Suppressor macrophage (primary cell): ENCODE data around the gene CPZ.
"Not testable (repeated sequence)": the region's sequence is repeated elsewhere in the genome, so short reads cannot be mapped to it uniquely, and the experiment has no call there.

Source experiments
- DNase-seq, 4 experiments: peaks; one replicate each; pipeline ENCODE4 v3.0.0-alpha.2; 2020 to 2022

The CPZ gene

GRCh38 chr4:8612646-8613045 lies 20.1 kb downstream of the CPZ start:
- no peak for DNase-seq

GRCh38 chr4:8613421-8614364 lies 21.1 kb downstream of the CPZ start:
- no peak for DNase-seq

- DNase-seq, result no peak
These were observed 22.0 kb downstream of the CPZ start for GRCh38 chr4:8614365-8615193.

DNA sequence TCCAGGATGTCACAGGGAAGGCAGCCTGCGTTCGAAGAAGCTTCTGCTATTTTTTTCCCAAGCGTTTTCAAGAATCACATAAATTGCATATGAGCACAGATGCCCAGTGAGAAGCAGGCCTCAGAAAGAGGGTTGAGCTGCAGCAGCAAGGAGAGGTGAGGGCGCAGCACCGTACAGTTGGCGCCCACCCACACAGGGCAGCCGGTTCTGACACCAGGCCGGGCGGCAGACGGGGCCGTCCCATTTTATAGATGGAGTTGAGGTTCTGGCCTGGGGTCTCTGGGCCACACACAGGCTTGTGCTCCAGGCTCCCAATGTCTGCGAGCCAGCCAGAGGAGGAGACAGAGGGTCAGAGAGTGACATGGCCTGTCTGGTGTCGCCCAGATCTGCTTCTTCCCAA lies 22.8 kb downstream of the CPZ start:
- no peak for DNase-seq

DNA sequence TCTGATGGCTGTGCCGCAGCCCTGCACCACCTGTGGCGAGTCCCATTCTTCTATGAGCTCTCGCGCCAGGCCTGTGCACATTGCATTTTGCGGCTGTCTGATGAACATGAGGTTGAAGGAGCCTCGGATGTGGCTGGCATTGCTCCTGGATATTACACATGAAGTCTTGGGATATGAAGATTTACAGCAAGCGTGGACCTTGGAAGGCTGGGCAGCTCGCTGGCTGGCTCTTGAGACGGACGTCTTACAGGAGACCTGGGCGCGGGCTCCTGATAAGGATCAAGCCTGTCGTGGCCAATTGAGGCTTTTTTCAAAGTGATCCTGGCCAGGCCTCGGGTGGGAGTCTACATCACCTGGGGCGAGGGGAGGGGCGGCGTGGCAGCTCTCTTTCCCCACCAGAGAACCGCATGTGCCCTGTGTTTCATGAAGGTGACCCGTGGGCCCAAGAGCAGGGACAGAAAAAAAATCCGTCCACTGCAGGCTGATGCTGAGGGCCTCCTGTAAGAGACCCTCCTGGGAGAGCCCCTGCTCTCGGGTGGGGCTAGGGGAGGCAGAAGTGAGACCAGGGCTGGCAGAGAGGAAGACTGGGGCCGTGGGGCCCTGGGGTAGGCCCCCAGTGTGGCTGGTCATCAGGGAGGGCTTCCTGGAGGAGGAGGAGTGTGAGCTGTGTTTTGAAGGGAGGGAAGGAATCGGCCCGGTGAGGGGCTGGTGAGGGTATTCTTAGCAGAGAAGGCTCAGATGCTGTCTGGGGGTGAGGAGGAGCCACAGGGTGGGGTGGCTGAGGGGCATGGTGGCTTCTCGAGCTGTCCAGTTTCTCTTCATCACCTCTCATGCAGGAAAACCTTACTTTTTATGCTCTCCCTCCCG lies 23.6 kb downstream of the CPZ start:
- DNase-seq, result no peak

DNA sequence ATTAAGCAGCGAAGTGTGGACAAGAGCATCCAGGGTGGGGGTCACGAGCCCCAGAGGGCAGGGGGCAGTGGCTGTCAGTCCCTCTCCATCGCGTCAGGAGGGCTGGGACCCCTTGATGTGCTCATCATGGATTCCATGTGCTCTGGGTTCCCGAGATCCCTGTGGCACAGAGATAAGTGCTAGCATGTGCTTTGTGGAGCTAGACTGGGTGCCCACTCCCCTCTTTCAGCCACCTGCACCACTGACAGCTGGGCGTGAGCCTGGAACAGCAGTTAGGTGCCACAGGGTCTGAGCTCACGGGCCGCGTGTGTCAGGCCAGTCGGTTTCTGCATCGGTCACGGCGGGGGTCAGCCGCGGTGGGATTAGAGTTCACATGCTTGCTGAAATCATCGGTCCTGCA lies 24.3 kb downstream of the CPZ start:
- no peak for DNase-seq

DNA sequence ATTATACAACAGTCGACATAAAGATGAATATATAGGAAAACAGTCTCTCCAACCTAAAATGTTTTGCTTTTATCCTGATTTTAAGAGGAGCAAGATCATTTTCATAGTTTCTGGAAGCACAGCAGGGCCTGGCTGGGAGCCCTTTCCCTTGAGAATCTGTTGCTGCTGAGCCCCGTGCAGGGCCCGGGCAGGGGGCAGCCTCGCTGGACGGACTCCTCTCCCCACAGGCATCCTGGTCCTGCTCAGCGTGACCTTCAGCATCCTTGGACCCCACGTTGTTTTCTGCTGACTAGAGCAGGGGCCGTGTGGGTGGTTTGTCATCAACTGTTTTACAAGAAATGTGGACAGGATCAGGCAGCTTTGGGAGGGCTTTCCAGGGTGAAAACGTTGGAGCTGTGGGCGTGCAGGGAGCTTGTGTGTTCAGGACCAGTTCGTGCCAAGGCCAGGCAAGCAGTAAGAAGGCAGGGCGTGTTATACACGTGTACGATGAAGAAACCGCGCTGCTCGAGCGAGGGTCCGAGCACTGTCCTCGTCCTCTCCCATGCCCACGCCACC lies 25.0 kb downstream of the CPZ start:
- no peak for DNase-seq

DNA sequence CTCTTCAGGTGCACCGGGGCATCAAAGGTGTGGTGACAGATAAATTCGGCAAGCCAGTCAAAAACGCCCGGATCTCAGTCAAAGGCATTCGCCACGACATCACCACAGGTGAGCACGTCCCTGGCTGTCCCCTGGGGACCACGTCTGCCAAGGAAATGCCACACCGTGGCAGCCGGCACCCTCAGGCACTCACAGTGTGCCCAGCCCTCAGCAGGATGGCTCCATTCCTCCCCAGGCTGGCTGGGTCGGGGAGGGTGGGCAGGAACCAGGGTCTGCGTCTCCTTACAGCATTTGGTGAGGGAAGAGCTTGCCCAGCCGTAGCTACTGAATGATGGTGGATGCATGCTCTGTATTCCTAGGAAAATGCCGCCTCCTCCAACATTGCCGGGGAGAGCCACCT lies 25.9 kb downstream of the CPZ start:
- no peak for DNase-seq

- no peak for DNase-seq
These were observed 26.6 kb downstream of the CPZ start for GRCh38 chr4:8618961-8619720.

- DNase-seq, result not testable (repeated sequence)
These were observed 28.6 kb downstream of the CPZ start for GRCh38 chr4:8621135-8621534.

DNA sequence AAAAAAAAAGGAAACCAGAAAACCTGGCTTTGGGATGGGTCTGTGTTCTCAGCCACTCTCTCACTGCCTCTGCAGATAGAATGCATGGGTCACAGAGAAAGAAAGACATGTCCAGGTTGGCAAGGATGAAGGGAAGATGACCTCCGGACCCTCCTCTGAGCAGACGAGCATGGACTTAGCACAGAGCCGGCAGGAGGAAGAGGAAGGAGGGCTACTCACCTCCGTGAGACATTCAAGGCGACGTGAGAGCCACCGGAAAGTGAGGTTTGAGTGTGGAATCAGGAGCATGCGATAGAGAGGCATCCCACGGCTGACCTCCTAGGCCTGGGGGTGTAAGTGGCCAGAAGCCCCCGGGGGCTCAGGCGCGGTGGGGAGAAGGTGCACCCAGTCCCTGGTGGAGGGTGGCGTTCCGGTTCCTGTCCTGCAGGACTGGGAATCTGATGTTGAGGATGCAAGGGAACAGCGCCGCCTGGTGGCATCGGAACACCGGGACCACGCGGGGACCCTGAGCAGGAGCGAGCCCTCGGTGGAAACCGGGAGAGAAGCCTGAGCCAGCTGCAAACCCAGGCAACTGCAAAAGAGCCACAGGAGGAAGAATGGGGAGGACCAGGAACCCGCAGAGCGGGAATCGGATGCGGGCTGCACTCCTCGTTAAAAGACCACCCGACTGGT lies 32.2 kb downstream of the CPZ start:
- not testable (repeated sequence) for DNase-seq

DNA sequence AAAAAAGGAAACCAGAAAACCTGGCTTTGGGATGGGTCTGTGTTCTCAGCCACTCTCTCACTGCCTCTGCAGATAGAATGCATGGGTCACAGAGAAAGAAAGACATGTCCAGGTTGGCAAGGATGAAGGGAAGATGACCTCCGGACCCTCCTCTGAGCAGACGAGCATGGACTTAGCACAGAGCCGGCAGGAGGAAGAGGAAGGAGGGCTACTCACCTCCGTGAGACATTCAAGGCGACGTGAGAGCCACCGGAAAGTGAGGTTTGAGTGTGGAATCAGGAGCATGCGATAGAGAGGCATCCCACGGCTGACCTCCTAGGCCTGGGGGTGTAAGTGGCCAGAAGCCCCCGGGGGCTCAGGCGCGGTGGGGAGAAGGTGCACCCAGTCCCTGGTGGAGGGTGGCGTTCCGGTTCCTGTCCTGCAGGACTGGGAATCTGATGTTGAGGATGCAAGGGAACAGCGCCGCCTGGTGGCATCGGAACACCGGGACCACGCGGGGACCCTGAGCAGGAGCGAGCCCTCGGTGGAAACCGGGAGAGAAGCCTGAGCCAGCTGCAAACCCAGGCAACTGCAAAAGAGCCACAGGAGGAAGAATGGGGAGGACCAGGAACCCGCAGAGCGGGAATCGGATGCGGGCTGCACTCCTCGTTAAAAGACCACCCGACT lies 37.8 kb downstream of the CPZ start:
- DNase-seq, result not testable (repeated sequence)

DNA sequence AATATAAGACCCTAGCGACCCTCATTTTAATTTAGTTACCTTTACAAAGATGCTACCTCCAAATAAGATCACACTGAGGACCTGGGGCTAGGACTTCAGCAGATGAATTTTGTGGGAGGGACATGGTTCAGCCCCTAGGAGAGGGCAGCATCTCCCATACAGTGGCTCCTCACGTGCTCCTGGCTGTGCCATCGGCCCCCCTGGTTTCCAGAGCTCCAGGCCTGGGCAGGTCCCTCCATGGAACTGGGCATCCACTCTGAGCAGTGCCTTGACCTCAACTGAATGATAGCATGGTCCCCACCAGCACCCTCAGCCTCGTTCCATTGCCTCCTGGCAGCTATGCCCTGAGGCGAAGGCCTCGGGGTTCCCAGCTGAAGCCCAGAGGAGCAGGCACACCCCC lies 39.3 kb downstream of the CPZ start:
- DNase-seq, result not testable (repeated sequence)

- DNase-seq, result not testable (repeated sequence)
These were observed 42.2 kb downstream of the CPZ start for GRCh38 chr4:8634773-8635172.

DNA sequence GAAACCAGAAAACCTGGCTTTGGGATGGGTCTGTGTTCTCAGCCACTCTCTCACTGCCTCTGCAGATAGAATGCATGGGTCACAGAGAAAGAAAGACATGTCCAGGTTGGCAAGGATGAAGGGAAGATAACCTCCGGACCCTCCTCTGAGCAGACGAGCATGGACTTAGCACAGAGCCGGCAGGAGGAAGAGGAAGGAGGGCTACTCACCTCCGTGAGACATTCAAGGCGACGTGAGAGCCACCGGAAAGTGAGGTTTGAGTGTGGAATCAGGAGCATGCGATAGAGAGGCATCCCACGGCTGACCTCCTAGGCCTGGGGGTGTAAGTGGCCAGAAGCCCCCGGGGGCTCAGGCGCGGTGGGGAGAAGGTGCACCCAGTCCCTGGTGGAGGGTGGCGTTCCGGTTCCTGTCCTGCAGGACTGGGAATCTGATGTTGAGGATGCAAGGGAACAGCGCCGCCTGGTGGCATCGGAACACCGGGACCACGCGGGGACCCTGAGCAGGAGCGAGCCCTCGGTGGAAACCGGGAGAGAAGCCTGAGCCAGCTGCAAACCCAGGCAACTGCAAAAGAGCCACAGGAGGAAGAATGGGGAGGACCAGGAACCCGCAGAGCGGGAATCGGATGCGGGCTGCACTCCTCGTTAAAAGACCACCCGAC lies 43.5 kb downstream of the CPZ start:
- DNase-seq, result not testable (repeated sequence)

- DNase-seq, result no peak
These were observed 45.0 kb downstream of the CPZ start for GRCh38 chr4:8637456-8637984.

GRCh38 chr4:8639021-8639420 lies 46.5 kb downstream of the CPZ start:
- DNase-seq, result no peak

GRCh38 chr4:8639777-8640720 lies 47.5 kb downstream of the CPZ start:
- DNase-seq, result no peak
